ENCODE measurements around the gene GLDC.

The GLDC gene

GRCh38 chr9:6502399-6502798 lies 143.1 kb downstream of the GLDC start:
- no peak for DNase-seq (ENCODE audit: low read depth, low spot score)

- no peak for DNase-seq (ENCODE audit: low read depth, low spot score)
These were observed 143.9 kb downstream of the GLDC start for GRCh38 chr9:6501526-6502210.

- DNase-seq (ENCODE audit: low read depth, low spot score): no peak
These were observed 146.5 kb downstream of the GLDC start for GRCh38 chr9:6498982-6499381.

- no peak for DNase-seq (ENCODE audit: low read depth, low spot score)
These were observed 150.1 kb downstream of the GLDC start for GRCh38 chr9:6495466-6495865.

- DNase-seq (ENCODE audit: low read depth, low spot score): no peak
These were observed 154.7 kb downstream of the GLDC start for GRCh38 chr9:6490863-6491262.

GRCh38 chr9:6489099-6489498 lies 156.4 kb downstream of the GLDC start:
- DNase-seq (ENCODE audit: low read depth, low spot score): no peak

- DNase-seq (ENCODE audit: low read depth, low spot score): no peak
These were observed 157.1 kb downstream of the GLDC start for GRCh38 chr9:6488395-6488794.

- no peak for DNase-seq (ENCODE audit: low read depth, low spot score)
These were observed 161.3 kb downstream of the GLDC start for GRCh38 chr9:6484210-6484609.
